HEK293T (cell line): ENCODE data around the gene PFKFB2.

ENCODE experiments used
- CTCF ChIA-PET: fragments of 350-600 bp; formaldehyde crosslinking; extraction: SDS; loops from one replicate; lab custom pipeline; 2021; ENCODE audit warnings: antibody characterized with exemption, inconsistent platforms; lab: Yijun Ruan, JAX
- POLR2A ChIA-PET: fragments of 350-600 bp; formaldehyde crosslinking; extraction: SDS; loops from one replicate; lab custom pipeline; 2020; ENCODE audit warnings: antibody characterized with exemption, inconsistent platforms; lab: Yijun Ruan, JAX
- DNase-seq: peaks from one replicate; pipeline ENCODE4 v3.0.0; 2012; ENCODE audit warnings: mixed read lengths; ENCODE audit errors: extremely low spot score
- ARNT ChIP-seq: fragments of 450-650 bp; IDR thresholded peaks from 2 replicates; pipeline ENCODE4 v1.6.1; 2017; ENCODE audit warnings: mild to moderate bottlenecking
- BHLHE40 ChIP-seq: fragments of 450-650 bp; IDR thresholded peaks from 2 replicates; pipeline ENCODE4 v1.6.1; 2016; ENCODE audit warnings: mild to moderate bottlenecking, moderate library complexity, borderline replicate concordance
- CTBP1 ChIP-seq: fragments of 450-650 bp; IDR thresholded peaks from 2 replicates; pipeline ENCODE4 v1.6.1; 2016; ENCODE audit warnings: borderline replicate concordance
- ELF4 ChIP-seq: fragments of 450-650 bp; IDR thresholded peaks from 2 replicates; pipeline ENCODE4 v1.6.1; 2017; ENCODE audit warnings: antibody characterized with exemption
- FOXA1 ChIP-seq: fragments of 450-650 bp; IDR thresholded peaks from 2 replicates; pipeline ENCODE4 v1.6.1; 2016; ENCODE audit warnings: mild to moderate bottlenecking
- FOXK2 ChIP-seq: fragments of 450-650 bp; IDR thresholded peaks from 2 replicates; pipeline ENCODE4 v1.6.1; 2016; ENCODE audit warnings: mild to moderate bottlenecking
- FOXM1 ChIP-seq: fragments of 450-650 bp; IDR thresholded peaks from 2 replicates; pipeline ENCODE4 v1.6.1; 2017; ENCODE audit warnings: mild to moderate bottlenecking, borderline replicate concordance
- HDGF ChIP-seq: fragments of 450-650 bp; IDR thresholded peaks from 2 replicates; pipeline ENCODE4 v1.6.1; 2017; ENCODE audit warnings: antibody characterized with exemption, borderline replicate concordance
- L3MBTL2 ChIP-seq: fragments of 450-650 bp; conservative IDR thresholded peaks from 2 replicates; pipeline ENCODE4 v1.6.1; 2016; ENCODE audit warnings: mild to moderate bottlenecking
- LEF1 ChIP-seq: fragments of 450-650 bp; IDR thresholded peaks from 2 replicates; pipeline ENCODE4 v1.6.1; 2017; ENCODE audit warnings: mild to moderate bottlenecking, borderline replicate concordance
- NFRKB ChIP-seq: fragments of 450-650 bp; IDR thresholded peaks from 2 replicates; pipeline ENCODE4 v1.6.1; 2016; ENCODE audit warnings: mild to moderate bottlenecking, moderate library complexity
- SP1 ChIP-seq: fragments of 450-650 bp; IDR thresholded peaks from 2 replicates; pipeline ENCODE4 v1.6.1; 2017
- SUZ12 ChIP-seq: fragments of 450-650 bp; IDR thresholded peaks from 2 replicates; pipeline ENCODE4 v1.6.1; 2016; ENCODE audit warnings: mild to moderate bottlenecking
- TARDBP ChIP-seq: fragments of 450-650 bp; IDR thresholded peaks from 2 replicates; pipeline ENCODE4 v1.6.1; 2016
- ZNF384 ChIP-seq: fragments of 450-650 bp; IDR thresholded peaks from 2 replicates; pipeline ENCODE4 v1.6.1; 2016
- TF ChIP-seq, protein P1 (sequence below): fragments of 450-650 bp; IDR thresholded peaks from 2 replicates; pipeline ENCODE4 v1.6.1; 2016

Gene PFKFB2

DNA sequence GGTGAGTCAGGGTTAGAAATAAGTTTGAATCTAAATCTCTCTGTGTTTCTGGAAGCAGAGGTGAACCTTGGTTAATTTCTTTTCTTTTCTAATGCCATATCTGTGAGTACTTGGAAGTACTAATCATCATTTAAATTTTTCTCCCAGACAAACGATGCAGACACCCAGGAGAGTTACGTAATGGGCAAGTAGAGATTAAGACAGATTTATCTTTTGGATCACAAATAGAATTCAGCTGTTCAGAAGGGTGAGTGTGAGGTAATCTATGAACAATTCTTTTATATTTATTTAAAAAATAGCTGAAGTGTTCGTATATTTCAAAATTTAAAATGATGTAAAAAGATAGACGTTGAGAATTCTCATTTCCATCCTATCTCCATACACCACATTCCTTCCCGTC is 62.2 kb downstream of the PFKFB2 start:
- CTCF ChIA-PET = no interaction called here
- TF ChIP-seq SP1 (no peak), CTBP1 (no peak), ELF4 (no peak), FOXA1 (no peak), L3MBTL2 (no peak), SUZ12 (no peak)
- no peak for DNase-seq
- POLR2A ChIA-PET = no interaction called here

DNA sequence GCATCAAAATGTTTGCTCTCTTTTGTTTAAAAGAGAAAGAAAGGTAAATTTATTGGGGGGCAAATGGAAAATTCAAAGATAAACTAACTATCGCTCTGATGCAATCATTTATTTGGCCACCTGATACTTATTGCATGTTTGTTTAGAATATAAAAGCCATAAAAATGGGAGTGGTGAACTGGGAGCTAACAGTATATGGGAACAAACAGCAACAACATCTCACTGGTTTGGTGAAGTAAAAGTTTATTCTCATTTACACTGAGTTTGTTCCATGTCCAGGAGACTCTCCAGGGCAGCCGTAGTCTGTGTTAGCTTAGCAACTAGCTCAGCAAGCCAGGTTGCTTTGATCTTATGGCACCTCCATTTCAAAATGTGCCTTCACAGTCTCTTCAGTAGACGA is 71.3 kb downstream of the PFKFB2 start:
- no peak for TF ChIP-seq SP1
- TF ChIP-seq, protein P1, sequence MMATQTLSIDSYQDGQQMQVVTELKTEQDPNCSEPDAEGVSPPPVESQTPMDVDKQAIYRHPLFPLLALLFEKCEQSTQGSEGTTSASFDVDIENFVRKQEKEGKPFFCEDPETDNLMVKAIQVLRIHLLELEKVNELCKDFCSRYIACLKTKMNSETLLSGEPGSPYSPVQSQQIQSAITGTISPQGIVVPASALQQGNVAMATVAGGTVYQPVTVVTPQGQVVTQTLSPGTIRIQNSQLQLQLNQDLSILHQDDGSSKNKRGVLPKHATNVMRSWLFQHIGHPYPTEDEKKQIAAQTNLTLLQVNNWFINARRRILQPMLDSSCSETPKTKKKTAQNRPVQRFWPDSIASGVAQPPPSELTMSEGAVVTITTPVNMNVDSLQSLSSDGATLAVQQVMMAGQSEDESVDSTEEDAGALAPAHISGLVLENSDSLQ = no peak
- ChIA-PET POLR2A (no interaction called here), CTCF (no interaction called here)
- DNase-seq = no peak

DNA sequence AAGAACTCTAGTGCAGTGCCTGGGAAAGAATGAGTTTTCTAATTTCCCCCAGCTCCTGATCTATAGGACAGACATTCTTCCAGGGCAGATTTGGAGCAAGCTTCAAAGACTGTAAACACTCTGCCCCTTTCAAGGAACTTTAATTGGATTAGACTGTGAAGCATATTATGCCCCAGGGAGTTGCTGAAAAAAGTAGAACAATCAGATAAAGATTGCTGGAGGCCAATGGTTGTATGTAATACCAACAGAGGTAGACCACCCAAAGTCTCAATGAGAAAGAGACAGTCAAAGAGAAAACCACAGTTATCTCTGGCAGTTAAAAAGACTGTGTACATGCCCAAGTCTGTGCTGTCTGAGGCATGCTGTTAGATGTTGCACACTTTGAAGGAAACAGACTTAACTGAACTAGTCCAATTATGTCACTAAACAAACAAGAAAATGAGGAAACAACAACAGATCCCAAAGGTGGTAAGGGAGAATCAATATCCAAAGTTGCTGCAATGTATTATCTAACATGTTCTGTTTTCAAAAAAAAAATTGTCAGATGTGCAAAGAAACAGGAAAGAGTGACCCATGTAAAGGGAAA is 75.4 kb downstream of the PFKFB2 start:
- ChIA-PET CTCF (no interaction called here), POLR2A (no interaction called here)
- TF ChIP-seq NFRKB = no peak
- TF ChIP-seq SP1 = no peak
- TF ChIP-seq, protein P1 = no peak
- no peak for TF ChIP-seq SUZ12
- no peak for TF ChIP-seq LEF1
- TF ChIP-seq TARDBP = no peak
- no peak for TF ChIP-seq ZNF384
- DNase-seq = no peak

DNA sequence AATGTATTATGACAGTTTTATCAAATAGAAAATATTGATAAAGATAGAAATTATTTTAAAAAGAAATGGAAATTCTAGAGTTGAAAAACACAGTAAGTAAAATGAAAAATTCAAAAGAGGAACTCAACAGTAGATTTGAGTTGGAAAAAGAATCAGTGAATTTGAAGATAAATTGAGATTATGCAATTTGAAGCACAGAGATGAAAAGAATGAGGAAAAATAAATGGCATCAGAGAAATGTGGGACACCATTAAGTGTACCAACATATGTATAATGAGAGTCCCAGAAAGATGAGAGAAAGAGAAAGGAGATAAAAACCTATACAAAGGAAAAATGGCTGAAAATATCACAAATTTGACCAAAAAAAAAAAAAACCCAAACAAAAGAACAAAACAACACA is 76.0 kb downstream of the PFKFB2 start:
- DNase-seq = no peak
- CTCF ChIA-PET = no interaction called here
- POLR2A ChIA-PET = no interaction called here
- TF ChIP-seq HDGF = no peak
- no peak for TF ChIP-seq SP1
- TF ChIP-seq BHLHE40 = no peak
- no peak for TF ChIP-seq CTBP1
- no peak for TF ChIP-seq ARNT
- TF ChIP-seq, protein P1 = no peak
- no peak for TF ChIP-seq FOXA1
- TF ChIP-seq ELF4 = no peak
- no peak for TF ChIP-seq ZNF384
- no peak for TF ChIP-seq NFRKB
- TF ChIP-seq L3MBTL2 = no peak
- TF ChIP-seq SUZ12 = no peak
- no peak for TF ChIP-seq LEF1
- TF ChIP-seq FOXK2 = no peak
- TF ChIP-seq FOXM1 = no peak
- TF ChIP-seq TARDBP = no peak
